Esophagus squamous epithelium (tissue), 4 donors: ENCODE measurements around the gene SPDL1.

Experiments
- POLR2A ChIP-seq, 4 donors: fragments of 450-650 bp; IDR thresholded peaks; one replicate each; pipeline ENCODE4 v1.6.1; 2017; ENCODE audit warnings: antibody characterized with exemption in 4 of 4, mild to moderate bottlenecking in 4 of 4, moderate library complexity in 3 of 4
- TF ChIP-seq, protein P1 (sequence below), 6 experiments: fragments of 450-650 bp in 4 of 6; fragments of 200-600 bp in 2 of 6; sonication (generic) in 2 of 6; IDR thresholded peaks; one replicate each; pipeline ENCODE4 v1.5.1; 2016 to 2019; ENCODE audit warnings: antibody characterized with exemption in 6 of 6, mild to moderate bottlenecking in 4 of 6, moderate library complexity in 4 of 6

- TF ChIP-seq, protein P1, sequence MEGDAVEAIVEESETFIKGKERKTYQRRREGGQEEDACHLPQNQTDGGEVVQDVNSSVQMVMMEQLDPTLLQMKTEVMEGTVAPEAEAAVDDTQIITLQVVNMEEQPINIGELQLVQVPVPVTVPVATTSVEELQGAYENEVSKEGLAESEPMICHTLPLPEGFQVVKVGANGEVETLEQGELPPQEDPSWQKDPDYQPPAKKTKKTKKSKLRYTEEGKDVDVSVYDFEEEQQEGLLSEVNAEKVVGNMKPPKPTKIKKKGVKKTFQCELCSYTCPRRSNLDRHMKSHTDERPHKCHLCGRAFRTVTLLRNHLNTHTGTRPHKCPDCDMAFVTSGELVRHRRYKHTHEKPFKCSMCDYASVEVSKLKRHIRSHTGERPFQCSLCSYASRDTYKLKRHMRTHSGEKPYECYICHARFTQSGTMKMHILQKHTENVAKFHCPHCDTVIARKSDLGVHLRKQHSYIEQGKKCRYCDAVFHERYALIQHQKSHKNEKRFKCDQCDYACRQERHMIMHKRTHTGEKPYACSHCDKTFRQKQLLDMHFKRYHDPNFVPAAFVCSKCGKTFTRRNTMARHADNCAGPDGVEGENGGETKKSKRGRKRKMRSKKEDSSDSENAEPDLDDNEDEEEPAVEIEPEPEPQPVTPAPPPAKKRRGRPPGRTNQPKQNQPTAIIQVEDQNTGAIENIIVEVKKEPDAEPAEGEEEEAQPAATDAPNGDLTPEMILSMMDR (IDR thresholded peaks at IDR 0.05), result no peak
- TF ChIP-seq POLR2A (IDR thresholded peaks at IDR 0.05), result no peak
Observed at GRCh38 chr5:169538944-169539343, 44.6 kb upstream of the SPDL1 start.
